Activated CD8-positive, alpha-beta T cell treated with anti-CD3 and anti-CD28 coated beads, Interleukin-2, amount 10 ng/mL, durations not matched to agents 7 days and 5 days (primary cell): ENCODE measurements around the gene HHAT. TPM values are rescaled to one million over a fixed set of nuclear protein-coding genes. Genes with fewer than 3 reads are reported as not detected.
A peak's percentile ranks its signal among the peaks of the same experiment; 100 is the strongest.

ENCODE experiments used
- ATAC-seq: fragments of 150-1000 bp; cut with Tn5 transposase; one replicate; pipeline ENCODE4 v1.10.0; 2021; ENCODE audit warnings: moderate library complexity
- CTCF ChIA-PET: fragments of 350-600 bp; sonication (Branson Sonifier 250); formaldehyde crosslinking; loops from one replicate; lab custom pipeline; 2021; ENCODE audit warnings: antibody characterized with exemption; lab: Charles Lee
- POLR2A ChIA-PET: fragments of 350-600 bp; sonication (Branson Sonifier 250); formaldehyde crosslinking; loops from one replicate; lab custom pipeline; 2021; ENCODE audit warnings: antibody characterized with exemption; lab: Charles Lee
- DNase-seq: peaks from one replicate; pipeline ENCODE4 v3.0.0-alpha.2; 2020
- H3K27ac Mint-ChIP-seq: one replicate; pipeline ENCODE4 v1.8.0; 2021; ENCODE audit warnings: mild to moderate bottlenecking, mixed read lengths
- H3K27me3 Mint-ChIP-seq: one replicate; pipeline ENCODE4 v1.8.0; 2021; ENCODE audit warnings: low read depth, mixed read lengths
- H3K36me3 Mint-ChIP-seq: one replicate; pipeline ENCODE4 v1.8.0; 2021; ENCODE audit warnings: low read depth, mixed read lengths
- H3K4me1 Mint-ChIP-seq: one replicate; pipeline ENCODE4 v1.8.0; 2021; ENCODE audit warnings: low read depth, mixed read lengths
- H3K4me3 Mint-ChIP-seq: one replicate; pipeline ENCODE4 v1.8.0; 2021; ENCODE audit warnings: mild to moderate bottlenecking, mixed read lengths
- H3K9me3 Mint-ChIP-seq: one replicate; pipeline ENCODE4 v1.8.0; 2022; ENCODE audit warnings: mixed read lengths; ENCODE audit not compliant: insufficient read depth
- total RNA-seq, 2 experiments: library from RNA; stranded (reverse); gene quantifications; one replicate each; pipeline ENCODE4 v1.2.3, GENCODE V29; 2021

The HHAT gene
- total RNA-seq, 2 experiments from 2014 or later: 0.71 to 0.94 TPM

DNA sequence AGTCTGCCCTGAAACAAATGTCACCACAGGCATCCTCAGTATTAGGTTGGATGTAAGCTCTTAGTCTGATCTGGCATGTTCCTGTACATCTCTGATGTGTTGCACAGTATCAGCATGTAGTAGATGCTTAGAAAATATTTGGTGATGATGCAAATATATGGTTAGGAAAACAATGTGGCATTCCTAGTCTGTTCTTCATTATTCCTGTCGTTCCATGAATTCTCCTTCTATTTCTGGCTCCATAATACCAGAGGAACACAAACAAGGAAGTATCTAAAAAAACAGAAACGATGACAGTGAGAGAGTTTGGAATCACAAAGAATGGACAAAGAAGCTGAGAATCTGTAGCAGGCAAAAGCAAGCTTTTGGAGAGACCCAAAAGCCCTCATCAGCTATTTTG, 236.6 kb downstream of the HHAT start:
- DNase-seq: no peak
- Mint-ChIP-seq H3K27ac (no peak overlapping the region), H3K9me3 (no peaks in the 10 kb centered on the region), H3K4me1 (peaks cover 3% of the 10 kb centered on the region), H3K27me3 (no peaks in the 10 kb centered on the region), H3K36me3 (no peaks in the 10 kb centered on the region), H3K4me3 (no peak overlapping the region)
- ChIA-PET CTCF (no interaction called here), POLR2A (no interaction called here)
- ATAC-seq: no peak

DNA sequence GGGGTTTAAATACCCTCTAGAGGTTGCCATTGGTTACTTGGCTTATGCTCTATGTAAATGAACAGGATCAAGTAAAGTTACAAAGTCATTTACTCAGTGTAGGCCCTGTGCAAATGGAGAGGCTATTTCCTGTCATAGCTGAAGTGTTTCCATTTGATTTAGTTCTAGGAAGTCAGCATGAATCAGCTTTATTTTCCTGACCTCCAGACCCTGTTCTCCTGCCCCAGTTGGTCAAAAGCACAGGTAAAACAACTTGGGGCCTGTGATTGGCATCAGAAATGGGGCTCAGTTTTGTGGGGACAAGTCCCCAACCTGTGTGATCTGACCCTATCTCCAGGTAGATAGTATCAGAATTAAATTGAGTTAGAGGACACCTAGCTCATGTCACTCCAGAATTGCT, 239.9 kb downstream of the HHAT start:
- H3K36me3 Mint-ChIP-seq: no peaks in the 10 kb centered on the region
- DNase-seq: no peak
- ATAC-seq: no peak
- no peaks in the 10 kb centered on the region for H3K27me3 Mint-ChIP-seq
- H3K27ac Mint-ChIP-seq: no peak overlapping the region
- POLR2A ChIA-PET: no interaction called here
- H3K4me3 Mint-ChIP-seq: no peak overlapping the region
- no peaks in the 10 kb centered on the region for H3K9me3 Mint-ChIP-seq
- peaks cover 3% of the 10 kb centered on the region for H3K4me1 Mint-ChIP-seq
- CTCF ChIA-PET: interaction anchor here (1.2 kb wide), 1 partner anchor 15 kb away, joined by 4 read pairs; no protein-coding TSS in a partner anchor

DNA sequence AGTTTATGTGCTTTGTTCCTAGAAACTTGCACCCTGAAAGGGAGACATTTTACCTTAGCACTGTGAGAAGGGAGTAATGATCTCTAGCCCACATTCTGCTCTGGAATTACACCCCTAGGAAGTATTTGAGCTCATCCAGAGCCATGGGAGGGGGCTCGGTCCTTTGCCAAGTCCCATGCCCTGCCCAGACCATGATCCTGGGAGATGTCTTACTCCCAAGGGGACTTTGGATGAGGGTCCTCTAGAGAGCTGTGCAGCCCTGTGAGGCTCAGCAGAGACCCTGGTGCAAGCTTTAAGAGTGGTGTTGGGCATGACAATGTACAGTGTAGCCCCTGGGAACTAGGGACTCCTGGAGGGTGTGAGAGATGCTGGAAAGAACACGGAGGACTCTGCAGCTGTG, 241.4 kb downstream of the HHAT start:
- no peaks in the 10 kb centered on the region for H3K9me3 Mint-ChIP-seq
- no peak overlapping the region for H3K27ac Mint-ChIP-seq
- no peak for DNase-seq
- H3K4me3 Mint-ChIP-seq: no peak overlapping the region
- POLR2A ChIA-PET: no interaction called here
- ATAC-seq: no peak
- H3K27me3 Mint-ChIP-seq: no peaks in the 10 kb centered on the region
- H3K36me3 Mint-ChIP-seq: no peaks in the 10 kb centered on the region
- H3K4me1 Mint-ChIP-seq: peaks cover 3% of the 10 kb centered on the region
- CTCF ChIA-PET: no interaction called here

DNA sequence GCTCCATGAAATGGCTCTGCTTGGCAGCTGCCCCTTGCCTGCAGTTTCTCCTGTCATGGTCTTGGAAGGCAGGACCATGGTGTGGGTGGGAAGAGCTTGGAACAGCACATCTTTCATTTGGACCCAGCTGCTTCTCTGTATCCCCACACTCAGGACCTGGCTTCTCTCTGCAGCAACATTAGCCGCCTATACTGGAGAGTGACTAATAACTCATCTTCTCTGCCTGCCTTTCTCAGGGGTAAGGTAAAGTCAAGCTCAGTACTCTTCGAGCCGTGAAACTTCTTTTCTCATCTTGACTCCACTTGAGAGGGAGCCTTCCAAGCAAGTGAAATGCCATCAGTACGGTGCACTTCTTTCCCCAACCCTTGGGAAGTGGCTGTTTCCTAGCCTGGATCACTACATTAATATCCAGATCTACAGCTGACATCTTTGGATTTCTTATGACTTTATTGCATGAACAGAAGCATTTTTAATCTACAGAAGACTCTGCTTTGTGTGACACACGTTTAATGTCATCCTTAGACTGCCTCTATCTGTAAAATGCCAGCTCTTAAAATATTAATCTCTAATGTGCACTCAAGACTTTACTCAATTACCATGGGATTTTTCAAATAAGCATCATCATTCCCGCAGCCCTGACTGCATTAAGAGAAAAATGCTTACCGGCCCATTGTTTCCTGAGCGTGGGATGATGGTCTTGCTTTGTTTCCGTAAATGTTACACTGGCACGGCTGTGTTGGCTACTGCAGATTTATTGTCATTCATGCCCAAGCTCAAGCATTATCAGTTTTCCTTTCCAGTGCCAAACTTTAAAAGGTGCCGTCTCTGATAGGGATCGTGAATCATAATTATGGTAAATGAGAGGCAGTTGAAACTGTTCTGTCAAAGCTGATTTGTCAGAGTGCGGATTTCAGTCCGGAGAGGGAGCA, 242.9 kb downstream of the HHAT start:
- no peaks in the 10 kb centered on the region for H3K9me3 Mint-ChIP-seq
- ChIA-PET POLR2A (no interaction called here), CTCF (no interaction called here)
- DNase-seq (no peak), ATAC-seq (no peak)
- H3K36me3 Mint-ChIP-seq: no peaks in the 10 kb centered on the region
- peaks cover 3% of the 10 kb centered on the region for H3K4me1 Mint-ChIP-seq
- H3K4me3 Mint-ChIP-seq: no peak overlapping the region
- no peaks in the 10 kb centered on the region for H3K27me3 Mint-ChIP-seq
- no peak overlapping the region for H3K27ac Mint-ChIP-seq

DNA sequence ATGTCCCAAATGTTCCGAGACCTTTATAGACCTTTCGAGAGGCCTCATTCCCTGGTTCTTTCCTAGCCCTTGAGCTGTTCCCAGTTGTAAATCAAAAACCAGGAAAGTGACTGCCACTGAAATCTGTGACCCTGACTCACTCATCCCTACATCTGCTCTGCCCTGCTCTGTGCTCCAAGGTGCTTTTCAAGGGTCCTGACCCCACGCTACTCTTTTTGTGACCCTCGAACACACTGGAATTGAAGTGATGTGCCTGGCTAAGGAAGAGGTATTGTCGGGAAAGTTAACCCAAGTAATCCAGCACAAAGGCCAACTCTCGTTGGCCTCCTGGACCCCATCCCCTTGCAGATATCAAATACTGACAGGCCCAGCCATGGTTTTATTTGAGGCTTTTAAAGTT, 244.4 kb downstream of the HHAT start:
- DNase-seq (no peak), ATAC-seq (no peak)
- CTCF ChIA-PET: interaction anchor here (1.8 kb wide), 1 partner anchor 561 kb away, joined by 4 read pairs; the partner anchor contains the start of gene KCNH1
- H3K9me3 Mint-ChIP-seq: peaks cover 5% of the 10 kb centered on the region
- POLR2A ChIA-PET: interaction anchor here (0.7 kb wide), 1 partner anchor 47 kb away, joined by 3 read pairs; no protein-coding TSS in a partner anchor
- peaks cover 2% of the 10 kb centered on the region for H3K36me3 Mint-ChIP-seq
- H3K4me1 Mint-ChIP-seq: peaks cover 2% of the 10 kb centered on the region
- no peak overlapping the region for H3K27ac Mint-ChIP-seq
- no peak overlapping the region for H3K4me3 Mint-ChIP-seq
- H3K27me3 Mint-ChIP-seq: peaks cover 2% of the 10 kb centered on the region

DNA sequence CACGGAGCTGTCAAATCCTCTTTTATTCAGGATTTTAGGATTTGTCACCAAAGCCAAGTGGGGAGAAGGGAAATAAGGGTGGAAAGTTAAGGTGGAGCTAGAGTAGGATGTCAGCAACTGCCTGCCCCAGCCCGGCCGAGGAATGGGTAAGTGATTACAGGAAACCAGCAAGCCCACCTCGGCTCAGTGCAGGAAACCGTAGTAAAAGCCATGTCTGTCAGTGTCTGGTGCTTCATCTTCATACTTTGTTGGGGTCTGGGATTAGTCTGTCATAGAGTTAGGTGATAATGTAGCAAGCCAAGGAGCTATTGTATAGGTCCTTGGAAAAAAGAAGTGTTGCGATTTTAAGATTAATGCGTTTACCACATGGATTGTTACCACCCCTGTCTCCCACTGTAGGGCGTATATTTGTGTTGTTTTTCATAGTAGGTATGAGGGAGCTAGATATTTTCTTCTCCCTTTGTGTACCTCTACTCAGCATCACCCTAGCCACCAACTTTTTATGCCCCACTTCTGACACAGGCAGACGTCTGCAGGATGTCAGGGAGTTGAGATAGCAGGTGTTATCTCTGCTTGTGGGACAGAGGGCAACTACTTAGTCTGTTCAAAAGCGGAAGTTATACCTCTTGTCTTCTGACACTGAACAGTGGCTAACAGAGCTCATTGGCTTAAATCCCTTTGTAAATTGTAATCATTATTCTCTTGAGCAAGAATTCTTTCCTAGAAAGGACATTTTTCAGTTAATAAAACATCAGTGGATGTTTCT, 253.7 kb downstream of the HHAT start:
- POLR2A ChIA-PET: no interaction called here
- no peak overlapping the region for H3K4me3 Mint-ChIP-seq
- peak overlapping the region; percentile 43 for H3K27ac Mint-ChIP-seq
- DNase-seq (peak; percentile 24), ATAC-seq (peak; percentile 80)
- no peaks in the 10 kb centered on the region for H3K36me3 Mint-ChIP-seq
- H3K4me1 Mint-ChIP-seq: peaks cover 16% of the 10 kb centered on the region
- CTCF ChIA-PET: interaction anchor here (0.6 to 11.5 kb wide), 6 partner anchors 93 to 894 kb away, joined by 3 to 95 read pairs (median 4); partner anchors contain the start of gene KCNH1
- no peaks in the 10 kb centered on the region for H3K9me3 Mint-ChIP-seq
- peaks cover 8% of the 10 kb centered on the region for H3K27me3 Mint-ChIP-seq

DNA sequence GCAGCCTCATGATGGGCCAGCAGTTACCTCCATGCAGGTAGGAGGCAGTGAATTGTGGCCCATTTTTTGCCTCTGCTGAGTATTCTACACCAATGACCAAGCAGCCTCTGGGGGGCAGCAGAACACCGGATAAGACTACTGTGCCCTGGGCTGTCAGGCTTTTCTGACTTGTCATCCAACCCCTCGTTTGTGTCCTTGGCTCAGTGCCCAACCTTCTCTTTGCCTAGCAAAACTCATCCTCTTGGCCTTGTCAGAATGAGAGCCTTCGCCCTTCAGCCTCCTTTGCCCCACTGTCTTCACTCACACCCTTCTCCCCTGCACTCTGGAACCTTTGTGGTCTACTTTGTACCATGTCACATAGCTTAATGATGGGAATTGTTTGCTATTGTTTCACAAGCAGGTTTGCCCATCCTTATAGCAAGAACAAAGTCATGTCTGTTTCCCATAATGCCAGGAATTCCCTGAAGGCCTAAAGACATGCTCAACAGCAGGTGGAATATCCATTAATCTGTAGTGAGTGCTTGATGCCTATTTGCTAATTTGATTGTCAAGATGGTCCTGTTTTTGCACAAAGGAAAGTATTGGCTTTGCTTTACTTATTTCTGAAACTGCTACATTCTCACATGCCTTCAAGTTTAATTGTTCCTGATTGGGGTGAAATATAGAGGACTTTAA, 255.9 kb downstream of the HHAT start:
- ChIA-PET CTCF (interaction anchor here (0.7 to 11.5 kb wide), 11 partner anchors 9 to 549 kb away, joined by 3 to 95 read pairs (median 4); partner anchors contain the start of gene KCNH1), POLR2A (no interaction called here)
- Mint-ChIP-seq H3K27ac (no peak overlapping the region), H3K4me1 (peaks cover 16% of the 10 kb centered on the region), H3K27me3 (peaks cover 3% of the 10 kb centered on the region), H3K9me3 (no peaks in the 10 kb centered on the region), H3K36me3 (no peaks in the 10 kb centered on the region), H3K4me3 (no peak overlapping the region)
- peak; percentile 90 for ATAC-seq
- peak; percentile 83 for DNase-seq

DNA sequence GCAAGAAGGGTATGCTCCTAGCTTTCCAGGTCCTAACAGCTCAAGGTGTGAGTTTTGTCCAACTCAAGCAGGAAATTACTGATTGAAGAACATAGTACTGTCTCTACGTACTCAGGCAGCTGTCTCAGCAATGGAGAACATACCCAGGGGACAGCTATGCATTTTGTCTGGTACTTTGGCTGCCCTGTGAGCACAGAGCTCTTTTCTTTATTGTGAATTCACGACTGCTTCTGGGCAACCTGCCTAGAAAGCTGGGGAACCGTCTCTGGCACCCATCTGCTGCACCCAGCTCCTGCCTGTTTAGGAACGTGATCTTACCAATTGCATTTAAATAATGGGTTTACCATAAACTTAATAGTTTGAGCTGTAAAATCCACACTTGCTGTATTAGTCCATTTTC, 258.1 kb downstream of the HHAT start:
- no peak overlapping the region for H3K4me3 Mint-ChIP-seq
- POLR2A ChIA-PET: no interaction called here
- no peak overlapping the region for H3K27ac Mint-ChIP-seq
- no peaks in the 10 kb centered on the region for H3K27me3 Mint-ChIP-seq
- CTCF ChIA-PET: interaction anchor here (1.1 to 11.5 kb wide), 4 partner anchors 48 to 927 kb away, joined by 3 to 95 read pairs (median 3); partner anchors contain the start of gene KCNH1
- ATAC-seq (no peak), DNase-seq (no peak)
- H3K9me3 Mint-ChIP-seq: no peaks in the 10 kb centered on the region
- peaks cover 14% of the 10 kb centered on the region for H3K4me1 Mint-ChIP-seq
- H3K36me3 Mint-ChIP-seq: no peaks in the 10 kb centered on the region

DNA sequence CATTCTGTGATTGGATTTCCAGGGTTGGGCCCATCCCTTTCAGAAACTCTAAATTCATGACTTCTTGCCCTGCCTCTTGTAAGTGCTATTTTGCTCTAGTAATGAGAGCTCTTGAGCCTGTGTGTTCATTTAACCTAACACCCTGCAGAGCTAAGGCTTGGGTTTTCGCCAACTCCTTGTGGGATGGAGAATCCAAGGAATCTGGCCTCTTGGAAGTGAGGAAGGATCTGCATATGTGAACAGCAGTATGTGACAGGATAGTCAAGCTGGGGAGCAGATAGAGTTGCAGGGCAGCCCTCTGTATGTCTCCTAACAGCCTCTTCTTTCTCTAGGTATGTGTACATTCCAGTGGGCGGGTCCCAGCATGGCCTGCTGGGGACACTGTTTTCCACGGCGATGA, 258.9 kb downstream of the HHAT start:
- no peaks in the 10 kb centered on the region for H3K27me3 Mint-ChIP-seq
- ATAC-seq (no peak), DNase-seq (no peak)
- no peaks in the 10 kb centered on the region for H3K9me3 Mint-ChIP-seq
- CTCF ChIA-PET: interaction anchor here (1.1 to 11.5 kb wide), 2 partner anchors 362 to 546 kb away, joined by 3 to 95 read pairs; partner anchors contain the start of gene KCNH1
- H3K4me1 Mint-ChIP-seq: peaks cover 6% of the 10 kb centered on the region
- no peaks in the 10 kb centered on the region for H3K36me3 Mint-ChIP-seq
- POLR2A ChIA-PET: no interaction called here
- no peak overlapping the region for H3K4me3 Mint-ChIP-seq
- no peak overlapping the region for H3K27ac Mint-ChIP-seq

DNA sequence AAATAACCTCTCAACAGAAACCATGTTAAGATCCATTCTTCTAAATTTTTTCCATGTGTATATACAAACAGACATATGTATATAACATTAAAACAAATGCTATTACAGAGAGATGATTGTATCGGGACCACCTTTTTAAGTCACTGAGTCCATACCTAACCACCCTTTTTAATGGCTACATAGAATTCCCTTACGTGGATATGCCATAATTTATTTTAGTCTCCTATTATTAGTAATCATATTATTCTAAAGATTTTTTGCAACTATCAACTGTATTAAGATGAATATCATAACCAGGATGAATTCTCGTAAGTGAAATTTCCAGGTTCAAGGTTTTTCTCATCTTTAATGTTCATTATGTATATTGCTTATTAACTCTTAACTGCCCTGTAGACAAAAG, 259.7 kb downstream of the HHAT start:
- H3K9me3 Mint-ChIP-seq: no peaks in the 10 kb centered on the region

DNA sequence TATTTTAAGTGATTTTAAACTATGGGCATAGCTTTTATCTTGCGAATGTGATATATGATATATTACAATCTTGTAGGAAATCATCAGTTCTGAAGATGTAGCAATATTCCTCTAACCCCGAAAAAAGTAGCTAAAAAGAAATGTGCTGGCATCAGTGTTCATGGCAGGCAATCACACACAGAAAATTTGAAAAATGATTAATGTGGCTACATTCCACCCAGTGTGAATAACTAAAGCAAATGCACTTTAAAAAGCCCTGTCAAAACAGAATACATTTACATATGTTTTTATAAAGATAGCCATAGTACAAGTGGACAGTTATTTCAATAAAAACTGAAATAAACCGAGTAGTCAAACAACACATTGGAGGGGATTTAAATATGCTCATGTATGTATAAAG, 260.2 kb downstream of the HHAT start:
- CTCF ChIA-PET: interaction anchor here (11.5 kb wide), 1 partner anchor 545 kb away, joined by 95 read pairs; the partner anchor contains the start of gene KCNH1
- ATAC-seq (no peak), DNase-seq (no peak)
- Mint-ChIP-seq H3K4me3 (no peak overlapping the region), H3K4me1 (no peaks in the 10 kb centered on the region), H3K27me3 (no peaks in the 10 kb centered on the region), H3K36me3 (no peaks in the 10 kb centered on the region), H3K27ac (no peak overlapping the region), H3K9me3 (no peaks in the 10 kb centered on the region)
- POLR2A ChIA-PET: no interaction called here

More for the DNA sequence above, 259.7 kb downstream of the HHAT start:
- Mint-ChIP-seq H3K27ac (no peak overlapping the region), H3K27me3 (no peaks in the 10 kb centered on the region), H3K4me1 (no peaks in the 10 kb centered on the region), H3K4me3 (no peak overlapping the region), H3K36me3 (no peaks in the 10 kb centered on the region)
- POLR2A ChIA-PET: no interaction called here
- DNase-seq (no peak), ATAC-seq (no peak)
- CTCF ChIA-PET: interaction anchor here (11.5 kb wide), 1 partner anchor 545 kb away, joined by 95 read pairs; the partner anchor contains the start of gene KCNH1
